HepG2 (cell line): ENCODE measurements around the gene ADCY7. TPM values are rescaled to one million over a fixed set of nuclear protein-coding genes. Genes with fewer than 3 reads are reported as not detected.

ENCODE experiments used
- CEBPB ChIP-seq: IDR thresholded peaks from 2 replicates; pipeline ENCODE4 v1.6.1; 2011; ENCODE audit warnings: low read depth, low read length, improper control_type of control experiment, borderline replicate concordance
- HHEX ChIP-seq: IDR thresholded peaks from 2 replicates; pipeline ENCODE4 v1.6.1; 2016; ENCODE audit warnings: control low read depth
- MXD4 ChIP-seq: IDR thresholded peaks from 2 replicates; pipeline ENCODE4 v1.6.1; 2016; ENCODE audit warnings: mild to moderate bottlenecking, missing biosample characterization, missing genetic modification reagents
- PHB2 ChIP-seq: fragments of 450-650 bp; IDR thresholded peaks from 2 replicates; pipeline ENCODE4 v1.6.1; 2018; ENCODE audit not compliant: partially characterized antibody
- RBM39 ChIP-seq: fragments of 200-400 bp; formaldehyde crosslinking; IDR thresholded peaks from one replicate; pipeline ENCODE4 v1.6.1; 2018; ENCODE audit warnings: antibody characterized with exemption, mild to moderate bottlenecking, low read depth, low read length; ENCODE audit not compliant: poor library complexity, severe bottlenecking
- ZBTB4 ChIP-seq: sonication (generic); formaldehyde crosslinking; IDR thresholded peaks from 2 replicates; pipeline ENCODE4 v1.4.0; 2020; ENCODE audit warnings: missing genetic modification reagents, mild to moderate bottlenecking, borderline replicate concordance
- ZHX2 ChIP-seq, 2 experiments: sonication (generic) in 1 of 2; formaldehyde crosslinking in 1 of 2; IDR thresholded peaks; 2 replicates each; pipeline versions ENCODE4 v1.6.1 to v1.9.0; 2014 to 2022; ENCODE audit warnings: antibody characterized with exemption in 1 of 2, borderline replicate concordance in 1 of 2, inconsistent platforms in 1 of 2, low read depth in 1 of 2, missing genetic modification reagents in 1 of 2
- ZNF17 ChIP-seq: sonication (generic); formaldehyde crosslinking; IDR thresholded peaks from 2 replicates; pipeline ENCODE4 v1.5.0; 2020; ENCODE audit warnings: mild to moderate bottlenecking, missing genetic modification reagents
- ZNF207 ChIP-seq: fragments of 450-650 bp; IDR thresholded peaks from 2 replicates; pipeline ENCODE4 v1.6.1; 2016; ENCODE audit warnings: antibody characterized with exemption, borderline replicate concordance
- ZNF292 ChIP-seq: sonication (generic); formaldehyde crosslinking; IDR thresholded peaks from 2 replicates; pipeline ENCODE4 v1.8.1; 2022; ENCODE audit warnings: mild to moderate bottlenecking, low read depth, missing genetic modification reagents, borderline replicate concordance
- ZNF484 ChIP-seq: sonication (generic); formaldehyde crosslinking; IDR thresholded peaks from 2 replicates; pipeline ENCODE4 v1.5.1; 2020; ENCODE audit warnings: mild to moderate bottlenecking, low read depth, missing genetic modification reagents, borderline replicate concordance
- ZNF503 ChIP-seq: sonication (generic); formaldehyde crosslinking; IDR thresholded peaks from 2 replicates; pipeline ENCODE4 v1.4.0; 2020; ENCODE audit warnings: missing genetic modification reagents
- ZNF564 ChIP-seq: sonication (generic); formaldehyde crosslinking; IDR thresholded peaks from 2 replicates; pipeline ENCODE4 v1.8.1; 2023; ENCODE audit warnings: mild to moderate bottlenecking, missing genetic modification reagents
- ZNF580 ChIP-seq: IDR thresholded peaks from 2 replicates; pipeline ENCODE4 v1.6.1; 2016; ENCODE audit warnings: low read depth, borderline replicate concordance
- ZNF773 ChIP-seq: sonication (generic); formaldehyde crosslinking; IDR thresholded peaks from 2 replicates; pipeline ENCODE4 v1.4.0; 2020; ENCODE audit warnings: missing genetic modification reagents, borderline replicate concordance
- polyA plus RNA-seq, 8 experiments: library from polyadenylated mRNA; depleted of rRNA in 3 of 8; stranded (reverse) in 7 of 8; unstranded in 1 of 8; fragments of >200 nt; fragmentation: Illumina TruSeq in 4 of 8; extraction: Trizol in 4 of 8; gene quantifications; 2 replicates each; pipeline versions ENCODE4 v1.2.1 to v1.2.3, GENCODE V29; 2011 to 2016; ENCODE audit warnings: low read depth in 4 of 8, missing spikeins in 1 of 8, mixed read lengths in 1 of 8; ENCODE audit not compliant: insufficient read depth in 1 of 8
- total RNA-seq, 5 experiments: library from RNA; depleted of rRNA; stranded (reverse); fragments of >200 nt; fragmentation: Illumina TruSeq; extraction: Trizol; gene quantifications; 2 replicates each; pipeline ENCODE4 v1.2.3, GENCODE V29; 2016; ENCODE audit warnings: low read depth in 1 of 5

ADCY7 gene
- total and polyA plus RNA-seq, 2 of the 13 experiments (the other 11 are each of a cell fraction or from before 2014, with no cell fraction given): 2.2 to 4.3 TPM

- TF ChIP-seq ZHX2 (IDR thresholded peaks at IDR 0.05; ENCODE audit: low read depth) (no peak), ZHX2 (CRISPR knock-in tag; IDR thresholded peaks at IDR 0.05; ENCODE audit: borderline replicate concordance) (no peak), ZBTB4 (peak; percentile 54; the same call in 1 of the 2 replicates), ZNF580 (CRISPR knock-in tag) (peak; percentile 85; the same call in 1 of the 2 replicates), ZNF292 (CRISPR knock-in tag) (peak; percentile 89), ZNF484 (CRISPR knock-in tag) (no peak), RBM39 (peak; percentile 37), MXD4 (0 out of 2 replicates have a peak, but pooled peaks have one; percentile 28), ZNF773 (CRISPR knock-in tag) (no peak), PHB2 (no peak), HHEX (no peak), ZNF564 (CRISPR knock-in tag) (no peak), ZNF17 (CRISPR knock-in tag) (no peak), CEBPB (no peak), ZNF503 (CRISPR knock-in tag) (peak; percentile 86), ZNF207 (no peak)
Measured at GRCh38 chr16:50291719-50292565, 25.6 kb downstream of the ADCY7 start (continued).
